K562 (cell line): Measurements from ENCODE around the gene SCPEP1. TPM values are rescaled to one million over a fixed set of nuclear protein-coding genes. Genes with fewer than 3 reads are reported as not detected.

Experiments
- CHD7 ChIP-seq: fragments of 200-600 bp; sonication (generic); IDR thresholded peaks from one replicate; pipeline ENCODE4 v1.6.1; 2012; ENCODE audit warnings: mild to moderate bottlenecking, low read depth, low read length, inconsistent platforms
- GATAD2A ChIP-seq: fragments of 450-650 bp; IDR thresholded peaks from 2 replicates; pipeline ENCODE4 v1.6.1; 2017
- NFIC ChIP-seq: fragments of 450-650 bp; IDR thresholded peaks from 2 replicates; pipeline ENCODE4 v1.6.1; 2017; ENCODE audit warnings: mild to moderate bottlenecking, inconsistent platforms
- PRDM10 ChIP-seq: fragments of 450-650 bp; IDR thresholded peaks from 2 replicates; pipeline ENCODE4 v1.6.1; 2018; ENCODE audit not compliant: partially characterized antibody
- SMARCE1 ChIP-seq: fragments of 450-650 bp; IDR thresholded peaks from 2 replicates; pipeline ENCODE4 v1.7.1; 2016; ENCODE audit warnings: mild to moderate bottlenecking
- TSHZ1 ChIP-seq: fragments of 250-450 bp; sonication (Bioruptor Pico); IDR thresholded peaks from 2 replicates; pipeline ENCODE4 v1.4.0; 2020; ENCODE audit warnings: mild to moderate bottlenecking, moderate library complexity
- WHSC1 ChIP-seq: IDR thresholded peaks from one replicate; pipeline ENCODE4 v1.6.1; 2012; ENCODE audit warnings: low read length, control low read depth, inconsistent platforms
- ZZZ3 ChIP-seq: fragments of 450-650 bp; IDR thresholded peaks from 2 replicates; pipeline ENCODE4 v1.6.1; 2016; ENCODE audit warnings: antibody characterized with exemption, mild to moderate bottlenecking, moderate library complexity
- polyA plus RNA-seq, 8 experiments: library from polyadenylated mRNA; depleted of rRNA in 4 of 8; stranded (reverse) in 5 of 8; unstranded in 3 of 8; fragments of >200 nt; fragmentation: Nextera tagmentation in 2 of 8; fragmentation: Illumina TruSeq in 1 of 8; extraction: Ambion mirVana in 2 of 8; extraction: Trizol in 1 of 8; gene quantifications; 2 replicates each; pipeline versions ENCODE4 v1.2.1 to v1.2.3, GENCODE V29; 2011 to 2014; ENCODE audit warnings: inconsistent platforms in 1 of 8, missing spikeins in 1 of 8
- total RNA-seq, 7 experiments: library from RNA; depleted of rRNA in 6 of 7; stranded (reverse); fragments of >200 nt in 6 of 7; fragmentation: Illumina TruSeq in 2 of 7; extraction: Trizol in 2 of 7; gene quantifications; 2 replicates each; pipeline versions ENCODE4 v1.2.1 to v1.2.3, GENCODE V29; 2011 to 2021; ENCODE audit warnings: low replicate concordance in 1 of 7

Gene SCPEP1
- total and polyA plus RNA-seq, 9 of the 15 experiments (the other 6 are each of a cell fraction or from before 2014, with no cell fraction given): 5.1 to 14.8 (median 7.2) TPM

- TF ChIP-seq TSHZ1 (CRISPR knock-in tag): no peak
- TF ChIP-seq SMARCE1: peak; percentile 99
- TF ChIP-seq GATAD2A: peak; percentile 99
- TF ChIP-seq WHSC1: no peak
- peak; percentile 83 for TF ChIP-seq NFIC
- no peak for TF ChIP-seq ZZZ3
- TF ChIP-seq CHD7: no peak
- peak; percentile 90 for TF ChIP-seq PRDM10
Observed at GRCh38 chr17:56985371-56986162, 7.6 kb downstream of the SCPEP1 start (continued).
